GM23338 (cell line): ENCODE measurements around the gene PIGU. TPM values are rescaled to one million over a fixed set of nuclear protein-coding genes. Genes with fewer than 3 reads are reported as not detected.

ENCODE experiments used
- ATAC-seq: fragments of 200-7000 bp; cut with Tn5 transposase; 3 replicates; pipeline ENCODE4 v1.9.1; 2020
- DNase-seq: peaks from one replicate; pipeline ENCODE4 v3.0.0-alpha.2; 2015; ENCODE audit warnings: low spot score
- H2AFZ ChIP-seq: fragments of 200-600 bp; sonication (generic); 2 replicates; pipeline ENCODE4 v1.8.0; 2016; ENCODE audit warnings: antibody characterized with exemption, mild to moderate bottlenecking, moderate library complexity
- H3F3A ChIP-seq: fragments of 200-600 bp; sonication (generic); replicated peaks from 2 replicates; pipeline ENCODE4 v1.8.0; 2017; ENCODE audit warnings: antibody characterized with exemption, mixed run types, low read depth
- H3K27ac ChIP-seq: fragments of 200-600 bp; sonication (generic); 2 replicates; pipeline ENCODE4 v1.6.1; 2016; ENCODE audit warnings: low read depth
- H3K27me3 ChIP-seq: fragments of 200-600 bp; sonication (generic); 2 replicates; pipeline ENCODE4 v1.8.0; 2016; ENCODE audit warnings: mild to moderate bottlenecking, mixed run types, moderate library complexity; ENCODE audit not compliant: insufficient read depth
- H3K36me3 ChIP-seq: fragments of 200-600 bp; sonication (generic); 2 replicates; pipeline ENCODE4 v1.8.0; 2016; ENCODE audit warnings: mild to moderate bottlenecking; ENCODE audit not compliant: insufficient read depth
- H3K4me1 ChIP-seq: fragments of 200-600 bp; sonication (generic); 2 replicates; pipeline ENCODE4 v1.8.0; 2016; ENCODE audit warnings: mild to moderate bottlenecking, moderate library complexity; ENCODE audit not compliant: insufficient read depth
- H3K4me2 ChIP-seq: fragments of 200-600 bp; sonication (generic); 2 replicates; pipeline ENCODE4 v1.7.1; 2017; ENCODE audit warnings: mixed run types
- H3K4me3 ChIP-seq: fragments of 200-600 bp; sonication (generic); 2 replicates; pipeline ENCODE4 v1.6.1; 2016; ENCODE audit warnings: mixed run types
- H3K79me2 ChIP-seq: fragments of 200-600 bp; sonication (generic); replicated peaks from 2 replicates; pipeline ENCODE4 v1.8.0; 2017; ENCODE audit warnings: mild to moderate bottlenecking; ENCODE audit not compliant: insufficient read depth
- H3K9me2 ChIP-seq: fragments of 200-600 bp; sonication (generic); 2 replicates; pipeline ENCODE4 v1.8.0; 2017; ENCODE audit not compliant: insufficient read depth
- H4K20me1 ChIP-seq: fragments of 200-600 bp; sonication (generic); replicated peaks from 2 replicates; pipeline ENCODE4 v1.8.0; 2017; ENCODE audit warnings: mild to moderate bottlenecking; ENCODE audit not compliant: insufficient read depth
- H3K27ac Mint-ChIP-seq: 2 replicates; pipeline ENCODE4 v1.8.0; 2020; ENCODE audit warnings: inconsistent platforms, mild to moderate bottlenecking, moderate library complexity, mixed read lengths
- H3K27me3 Mint-ChIP-seq: 3 replicates; pipeline ENCODE4 v1.8.0; 2022; ENCODE audit warnings: low read depth, mild to moderate bottlenecking, moderate library complexity, mixed read lengths, inconsistent platforms; ENCODE audit not compliant: insufficient read depth, poor library complexity
- H3K36me3 Mint-ChIP-seq: 3 replicates; pipeline ENCODE4 v1.8.0; 2021; ENCODE audit warnings: low read depth, mild to moderate bottlenecking, inconsistent platforms, moderate library complexity, mixed read lengths
- H3K4me1 Mint-ChIP-seq: 3 replicates; pipeline ENCODE4 v1.8.0; 2020; ENCODE audit warnings: mild to moderate bottlenecking, inconsistent platforms, mixed read lengths
- H3K4me3 Mint-ChIP-seq: 3 replicates; pipeline ENCODE4 v1.8.0; 2021; ENCODE audit warnings: moderate library complexity, mild to moderate bottlenecking, inconsistent platforms, mixed read lengths
- H3K9me3 Mint-ChIP-seq: 3 replicates; pipeline ENCODE4 v1.8.0; 2020; ENCODE audit warnings: moderate library complexity, mild to moderate bottlenecking, inconsistent platforms, mixed read lengths
- CREB1 ChIP-seq: fragments of 250-450 bp; sonication (Bioruptor Pico); IDR thresholded peaks from 2 replicates; pipeline ENCODE4 v1.5.0; 2020; ENCODE audit warnings: low read depth, mild to moderate bottlenecking, moderate library complexity
- EZH2 ChIP-seq: fragments of 200-600 bp; sonication (generic); IDR thresholded peaks from one replicate; pipeline ENCODE4 v1.8.0; 2017; ENCODE audit warnings: antibody characterized with exemption, mild to moderate bottlenecking, low read depth; ENCODE audit not compliant: unreplicated experiment
- EZH2phosphoT487 ChIP-seq: fragments of 200-600 bp; sonication (generic); IDR thresholded peaks from one replicate; pipeline ENCODE4 v1.8.1; 2018; ENCODE audit warnings: antibody characterized with exemption; ENCODE audit not compliant: unreplicated experiment
- JUNB ChIP-seq: IDR thresholded peaks from one replicate; pipeline ENCODE4 v1.6.1; 2016; ENCODE audit warnings: antibody characterized with exemption; ENCODE audit not compliant: unreplicated experiment
- NANOG ChIP-seq: IDR thresholded peaks from 2 replicates; pipeline ENCODE4 v1.6.1; 2016; ENCODE audit warnings: antibody characterized with exemption, borderline replicate concordance
- POLR2AphosphoS5 ChIP-seq: IDR thresholded peaks from 2 replicates; pipeline ENCODE4 v1.6.1; 2016; ENCODE audit warnings: antibody characterized with exemption, low read depth
- STAT1 ChIP-seq: IDR thresholded peaks from one replicate; pipeline ENCODE4 v1.6.1; 2016; ENCODE audit warnings: antibody characterized with exemption; ENCODE audit not compliant: unreplicated experiment
- ZNF114 ChIP-seq: fragments of 250-450 bp; sonication (Bioruptor Pico); IDR thresholded peaks from 2 replicates; pipeline ENCODE4 v1.5.0; 2020; ENCODE audit warnings: mild to moderate bottlenecking, moderate library complexity
- ZNF331 ChIP-seq: fragments of 250-450 bp; sonication (Bioruptor Pico); IDR thresholded peaks from 2 replicates; pipeline ENCODE4 v1.5.0; 2020; ENCODE audit warnings: low read depth, mild to moderate bottlenecking, moderate library complexity
- polyA plus RNA-seq: library from polyadenylated mRNA; unstranded; fragments of >200 nt; fragmentation: Nextera tagmentation; extraction: Ambion mirVana; gene quantifications from 2 replicates; pipeline ENCODE4 v1.2.1, GENCODE V29; 2016
- total RNA-seq: library from RNA; depleted of rRNA; stranded (reverse); fragments of >200 nt; shearing (Covaris generic); gene quantifications from 2 replicates; pipeline ENCODE4 v1.2.3, GENCODE V29; 2014
- TF ChIP-seq, protein P1 (sequence below): IDR thresholded peaks from 2 replicates; pipeline ENCODE4 v1.6.1; 2016; ENCODE audit warnings: antibody characterized with exemption
- TF ChIP-seq, protein P2 (sequence below), 2 experiments: fragments of 200-600 bp in 1 of 2; sonication (generic) in 1 of 2; conservative IDR thresholded peaks; 2 replicates each; pipeline versions ENCODE4 v1.5.1 to v1.6.1; 2016 to 2017; ENCODE audit warnings: antibody characterized with exemption in 2 of 2, low read depth in 2 of 2, mild to moderate bottlenecking in 2 of 2, moderate library complexity in 1 of 2
- TF ChIP-seq, protein P3 (sequence below): fragments of 250-450 bp; sonication (Bioruptor Pico); IDR thresholded peaks from 2 replicates; pipeline ENCODE4 v1.5.0; 2020; ENCODE audit warnings: mild to moderate bottlenecking, moderate library complexity
- TF ChIP-seq, protein P4 (sequence below): IDR thresholded peaks from one replicate; pipeline ENCODE4 v1.6.1; 2018; ENCODE audit warnings: antibody characterized with exemption; ENCODE audit not compliant: unreplicated experiment

The PIGU gene
- total and polyA plus RNA-seq, 2 experiments from 2014 or later, result 24.3 to 28.9 TPM

DNA sequence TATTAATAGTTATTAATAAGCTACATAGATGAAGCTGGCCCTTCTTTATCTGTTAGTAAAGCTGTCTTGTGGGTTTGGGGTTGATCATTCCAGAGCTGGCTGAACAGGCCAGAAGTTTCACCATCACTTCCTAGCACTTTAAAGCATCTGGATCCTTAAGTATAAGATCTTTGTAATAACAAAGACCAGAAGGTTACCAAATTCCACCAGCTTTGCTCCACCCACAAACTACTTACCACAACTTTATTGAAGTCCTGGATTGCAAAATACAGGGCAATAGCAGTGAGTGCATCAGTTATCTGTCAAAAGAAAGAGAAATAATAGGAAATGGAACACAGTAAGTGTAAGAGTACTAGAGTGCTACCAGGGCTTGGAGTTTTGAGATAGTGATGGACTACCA lies 33.0 kb downstream of the PIGU start:
- DNase-seq (no peak), ATAC-seq (no peak)
- Mint-ChIP-seq H3K27me3 (no peaks in the 10 kb centered on the region), H3K4me3 (no peak overlapping the region), H3K36me3 (no peaks in the 10 kb centered on the region), H3K27ac (no peak overlapping the region), H3K4me1 (no peaks in the 10 kb centered on the region), H3K9me3 (no peaks in the 10 kb centered on the region)
- no peak overlapping the region for H2AFZ ChIP-seq
- H3K79me2 ChIP-seq, result no peaks in the 10 kb centered on the region
- TF ChIP-seq, protein P1, sequence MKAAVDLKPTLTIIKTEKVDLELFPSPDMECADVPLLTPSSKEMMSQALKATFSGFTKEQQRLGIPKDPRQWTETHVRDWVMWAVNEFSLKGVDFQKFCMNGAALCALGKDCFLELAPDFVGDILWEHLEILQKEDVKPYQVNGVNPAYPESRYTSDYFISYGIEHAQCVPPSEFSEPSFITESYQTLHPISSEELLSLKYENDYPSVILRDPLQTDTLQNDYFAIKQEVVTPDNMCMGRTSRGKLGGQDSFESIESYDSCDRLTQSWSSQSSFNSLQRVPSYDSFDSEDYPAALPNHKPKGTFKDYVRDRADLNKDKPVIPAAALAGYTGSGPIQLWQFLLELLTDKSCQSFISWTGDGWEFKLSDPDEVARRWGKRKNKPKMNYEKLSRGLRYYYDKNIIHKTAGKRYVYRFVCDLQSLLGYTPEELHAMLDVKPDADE, result no peak
- TF ChIP-seq POLR2AphosphoS5, result no peak
- no peak for TF ChIP-seq EZH2phosphoT487
- no peak for TF ChIP-seq STAT1
- TF ChIP-seq, protein P2, sequence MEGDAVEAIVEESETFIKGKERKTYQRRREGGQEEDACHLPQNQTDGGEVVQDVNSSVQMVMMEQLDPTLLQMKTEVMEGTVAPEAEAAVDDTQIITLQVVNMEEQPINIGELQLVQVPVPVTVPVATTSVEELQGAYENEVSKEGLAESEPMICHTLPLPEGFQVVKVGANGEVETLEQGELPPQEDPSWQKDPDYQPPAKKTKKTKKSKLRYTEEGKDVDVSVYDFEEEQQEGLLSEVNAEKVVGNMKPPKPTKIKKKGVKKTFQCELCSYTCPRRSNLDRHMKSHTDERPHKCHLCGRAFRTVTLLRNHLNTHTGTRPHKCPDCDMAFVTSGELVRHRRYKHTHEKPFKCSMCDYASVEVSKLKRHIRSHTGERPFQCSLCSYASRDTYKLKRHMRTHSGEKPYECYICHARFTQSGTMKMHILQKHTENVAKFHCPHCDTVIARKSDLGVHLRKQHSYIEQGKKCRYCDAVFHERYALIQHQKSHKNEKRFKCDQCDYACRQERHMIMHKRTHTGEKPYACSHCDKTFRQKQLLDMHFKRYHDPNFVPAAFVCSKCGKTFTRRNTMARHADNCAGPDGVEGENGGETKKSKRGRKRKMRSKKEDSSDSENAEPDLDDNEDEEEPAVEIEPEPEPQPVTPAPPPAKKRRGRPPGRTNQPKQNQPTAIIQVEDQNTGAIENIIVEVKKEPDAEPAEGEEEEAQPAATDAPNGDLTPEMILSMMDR (conservative IDR thresholded peaks at IDR 0.05; ENCODE audit: low read depth in 2 of 2), result no peak
- TF ChIP-seq, protein P3, sequence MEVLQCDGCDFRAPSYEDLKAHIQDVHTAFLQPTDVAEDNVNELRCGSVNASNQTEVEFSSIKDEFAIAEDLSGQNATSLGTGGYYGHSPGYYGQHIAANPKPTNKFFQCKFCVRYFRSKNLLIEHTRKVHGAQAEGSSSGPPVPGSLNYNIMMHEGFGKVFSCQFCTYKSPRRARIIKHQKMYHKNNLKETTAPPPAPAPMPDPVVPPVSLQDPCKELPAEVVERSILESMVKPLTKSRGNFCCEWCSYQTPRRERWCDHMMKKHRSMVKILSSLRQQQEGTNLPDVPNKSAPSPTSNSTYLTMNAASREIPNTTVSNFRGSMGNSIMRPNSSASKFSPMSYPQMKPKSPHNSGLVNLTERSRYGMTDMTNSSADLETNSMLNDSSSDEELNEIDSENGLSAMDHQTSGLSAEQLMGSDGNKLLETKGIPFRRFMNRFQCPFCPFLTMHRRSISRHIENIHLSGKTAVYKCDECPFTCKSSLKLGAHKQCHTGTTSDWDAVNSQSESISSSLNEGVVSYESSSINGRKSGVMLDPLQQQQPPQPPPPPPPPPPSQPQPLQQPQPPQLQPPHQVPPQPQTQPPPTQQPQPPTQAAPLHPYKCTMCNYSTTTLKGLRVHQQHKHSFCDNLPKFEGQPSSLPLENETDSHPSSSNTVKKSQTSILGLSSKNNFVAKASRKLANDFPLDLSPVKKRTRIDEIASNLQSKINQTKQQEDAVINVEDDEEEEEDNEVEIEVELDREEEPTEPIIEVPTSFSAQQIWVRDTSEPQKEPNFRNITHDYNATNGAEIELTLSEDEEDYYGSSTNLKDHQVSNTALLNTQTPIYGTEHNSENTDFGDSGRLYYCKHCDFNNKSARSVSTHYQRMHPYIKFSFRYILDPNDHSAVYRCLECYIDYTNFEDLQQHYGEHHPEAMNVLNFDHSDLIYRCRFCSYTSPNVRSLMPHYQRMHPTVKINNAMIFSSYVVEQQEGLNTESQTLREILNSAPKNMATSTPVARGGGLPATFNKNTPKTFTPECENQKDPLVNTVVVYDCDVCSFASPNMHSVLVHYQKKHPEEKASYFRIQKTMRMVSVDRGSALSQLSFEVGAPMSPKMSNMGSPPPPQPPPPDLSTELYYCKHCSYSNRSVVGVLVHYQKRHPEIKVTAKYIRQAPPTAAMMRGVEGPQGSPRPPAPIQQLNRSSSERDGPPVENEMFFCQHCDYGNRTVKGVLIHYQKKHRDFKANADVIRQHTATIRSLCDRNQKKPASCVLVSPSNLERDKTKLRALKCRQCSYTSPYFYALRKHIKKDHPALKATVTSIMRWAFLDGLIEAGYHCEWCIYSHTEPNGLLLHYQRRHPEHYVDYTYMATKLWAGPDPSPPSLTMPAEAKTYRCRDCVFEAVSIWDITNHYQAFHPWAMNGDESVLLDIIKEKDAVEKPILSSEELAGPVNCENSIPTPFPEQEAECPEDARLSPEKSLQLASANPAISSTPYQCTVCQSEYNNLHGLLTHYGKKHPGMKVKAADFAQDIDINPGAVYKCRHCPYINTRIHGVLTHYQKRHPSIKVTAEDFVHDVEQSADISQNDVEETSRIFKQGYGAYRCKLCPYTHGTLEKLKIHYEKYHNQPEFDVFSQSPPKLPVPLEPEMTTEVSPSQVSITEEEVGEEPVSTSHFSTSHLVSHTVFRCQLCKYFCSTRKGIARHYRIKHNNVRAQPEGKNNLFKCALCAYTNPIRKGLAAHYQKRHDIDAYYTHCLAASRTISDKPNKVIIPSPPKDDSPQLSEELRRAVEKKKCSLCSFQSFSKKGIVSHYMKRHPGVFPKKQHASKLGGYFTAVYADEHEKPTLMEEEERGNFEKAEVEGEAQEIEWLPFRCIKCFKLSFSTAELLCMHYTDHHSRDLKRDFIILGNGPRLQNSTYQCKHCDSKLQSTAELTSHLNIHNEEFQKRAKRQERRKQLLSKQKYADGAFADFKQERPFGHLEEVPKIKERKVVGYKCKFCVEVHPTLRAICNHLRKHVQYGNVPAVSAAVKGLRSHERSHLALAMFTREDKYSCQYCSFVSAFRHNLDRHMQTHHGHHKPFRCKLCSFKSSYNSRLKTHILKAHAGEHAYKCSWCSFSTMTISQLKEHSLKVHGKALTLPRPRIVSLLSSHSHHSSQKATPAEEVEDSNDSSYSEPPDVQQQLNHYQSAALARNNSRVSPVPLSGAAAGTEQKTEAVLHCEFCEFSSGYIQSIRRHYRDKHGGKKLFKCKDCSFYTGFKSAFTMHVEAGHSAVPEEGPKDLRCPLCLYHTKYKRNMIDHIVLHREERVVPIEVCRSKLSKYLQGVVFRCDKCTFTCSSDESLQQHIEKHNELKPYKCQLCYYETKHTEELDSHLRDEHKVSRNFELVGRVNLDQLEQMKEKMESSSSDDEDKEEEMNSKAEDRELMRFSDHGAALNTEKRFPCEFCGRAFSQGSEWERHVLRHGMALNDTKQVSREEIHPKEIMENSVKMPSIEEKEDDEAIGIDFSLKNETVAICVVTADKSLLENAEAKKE, result no peak
- TF ChIP-seq ZNF331, result no peak
- no peak for TF ChIP-seq NANOG
- no peak for TF ChIP-seq CREB1 (CRISPR knock-in tag)
- TF ChIP-seq, protein P4, sequence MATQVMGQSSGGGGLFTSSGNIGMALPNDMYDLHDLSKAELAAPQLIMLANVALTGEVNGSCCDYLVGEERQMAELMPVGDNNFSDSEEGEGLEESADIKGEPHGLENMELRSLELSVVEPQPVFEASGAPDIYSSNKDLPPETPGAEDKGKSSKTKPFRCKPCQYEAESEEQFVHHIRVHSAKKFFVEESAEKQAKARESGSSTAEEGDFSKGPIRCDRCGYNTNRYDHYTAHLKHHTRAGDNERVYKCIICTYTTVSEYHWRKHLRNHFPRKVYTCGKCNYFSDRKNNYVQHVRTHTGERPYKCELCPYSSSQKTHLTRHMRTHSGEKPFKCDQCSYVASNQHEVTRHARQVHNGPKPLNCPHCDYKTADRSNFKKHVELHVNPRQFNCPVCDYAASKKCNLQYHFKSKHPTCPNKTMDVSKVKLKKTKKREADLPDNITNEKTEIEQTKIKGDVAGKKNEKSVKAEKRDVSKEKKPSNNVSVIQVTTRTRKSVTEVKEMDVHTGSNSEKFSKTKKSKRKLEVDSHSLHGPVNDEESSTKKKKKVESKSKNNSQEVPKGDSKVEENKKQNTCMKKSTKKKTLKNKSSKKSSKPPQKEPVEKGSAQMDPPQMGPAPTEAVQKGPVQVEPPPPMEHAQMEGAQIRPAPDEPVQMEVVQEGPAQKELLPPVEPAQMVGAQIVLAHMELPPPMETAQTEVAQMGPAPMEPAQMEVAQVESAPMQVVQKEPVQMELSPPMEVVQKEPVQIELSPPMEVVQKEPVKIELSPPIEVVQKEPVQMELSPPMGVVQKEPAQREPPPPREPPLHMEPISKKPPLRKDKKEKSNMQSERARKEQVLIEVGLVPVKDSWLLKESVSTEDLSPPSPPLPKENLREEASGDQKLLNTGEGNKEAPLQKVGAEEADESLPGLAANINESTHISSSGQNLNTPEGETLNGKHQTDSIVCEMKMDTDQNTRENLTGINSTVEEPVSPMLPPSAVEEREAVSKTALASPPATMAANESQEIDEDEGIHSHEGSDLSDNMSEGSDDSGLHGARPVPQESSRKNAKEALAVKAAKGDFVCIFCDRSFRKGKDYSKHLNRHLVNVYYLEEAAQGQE, result no peak
- TF ChIP-seq JUNB, result no peak
- no peak for TF ChIP-seq ZNF114 (CRISPR knock-in tag)
- no peak for TF ChIP-seq EZH2
- H3K27ac ChIP-seq, result no peak overlapping the region
- no peak overlapping the region for H3K4me2 ChIP-seq
- no peaks in the 10 kb centered on the region; the same call in 1 of the 2 replicates for H4K20me1 ChIP-seq
- 0 out of 2 replicates have a peak, but pooled peaks cover 4% of the 10 kb centered on the region for H3K36me3 ChIP-seq
- H3K9me2 ChIP-seq, result no peaks in the 10 kb centered on the region
- H3K4me1 ChIP-seq, result no peaks in the 10 kb centered on the region
- no peaks in the 10 kb centered on the region for H3K27me3 ChIP-seq
- no peaks in the 10 kb centered on the region for H3F3A ChIP-seq
- H3K4me3 ChIP-seq, result no peak overlapping the region
